HK-2 (cell line): ENCODE data around the gene RIMBP2.

ENCODE experiments used
- DNase-seq: peaks from one replicate; pipeline ENCODE4 v3.0.0-alpha.2; 2018; ENCODE audit not compliant: unreplicated experiment

Gene RIMBP2

DNA sequence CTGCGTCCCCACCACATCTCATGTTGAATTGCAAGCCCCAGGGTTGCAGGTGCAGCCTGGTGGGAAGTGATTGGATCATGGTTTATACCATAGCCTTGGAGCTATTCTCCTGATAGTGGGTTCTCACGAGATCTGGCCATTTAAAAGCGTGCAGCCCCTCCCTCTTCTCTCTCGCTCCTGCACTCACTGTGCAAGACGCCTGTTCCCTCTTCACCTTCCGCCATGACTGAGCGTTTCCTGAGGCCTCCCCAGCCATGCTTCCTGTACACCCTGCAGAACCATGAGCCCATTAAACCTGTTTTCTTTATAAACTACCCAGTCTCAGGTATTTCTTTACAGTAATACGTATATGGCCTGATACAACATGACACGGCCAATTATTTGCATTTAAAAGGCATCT lies 146.6 kb downstream of the RIMBP2 start:
- no peak for DNase-seq

DNA sequence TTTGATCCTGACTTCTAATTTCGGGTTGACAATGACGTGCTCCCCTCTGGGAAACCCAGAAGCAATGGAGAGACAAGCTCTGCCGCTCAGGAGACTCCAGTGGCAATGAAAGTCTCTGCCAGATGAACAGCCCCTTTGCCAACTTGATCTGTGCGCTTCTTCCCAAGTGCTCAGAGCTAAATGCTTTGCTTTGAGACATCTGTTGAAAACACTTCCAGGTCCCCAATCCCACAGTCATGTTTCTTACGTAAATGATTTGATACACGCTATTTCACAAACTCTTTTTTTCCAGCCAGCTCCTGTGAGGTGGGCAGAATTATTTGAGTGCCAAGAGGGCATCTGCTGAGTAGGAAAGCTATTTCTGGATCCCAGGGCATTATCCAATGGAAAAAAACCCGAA lies 147.6 kb downstream of the RIMBP2 start:
- no peak for DNase-seq

DNA sequence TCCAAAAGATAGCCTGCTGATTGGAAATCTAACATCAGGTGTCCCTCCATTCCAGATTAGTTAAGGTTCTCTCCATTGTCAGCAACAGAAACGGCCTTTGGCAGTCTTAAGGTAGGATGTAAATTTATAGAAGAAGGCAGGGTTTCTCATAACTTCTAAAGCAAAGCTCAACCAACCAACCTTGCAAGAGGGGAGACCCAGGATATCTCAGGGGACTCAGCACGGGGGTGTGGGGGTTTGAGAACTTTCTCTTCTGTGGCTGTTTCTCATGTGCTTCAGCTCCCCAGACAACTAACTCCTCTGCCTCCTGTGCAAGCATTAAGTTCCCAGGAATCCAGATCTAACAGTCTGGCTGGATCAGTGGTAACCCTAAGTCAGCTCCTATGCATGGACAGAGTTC lies 148.1 kb downstream of the RIMBP2 start:
- DNase-seq = no peak

DNA sequence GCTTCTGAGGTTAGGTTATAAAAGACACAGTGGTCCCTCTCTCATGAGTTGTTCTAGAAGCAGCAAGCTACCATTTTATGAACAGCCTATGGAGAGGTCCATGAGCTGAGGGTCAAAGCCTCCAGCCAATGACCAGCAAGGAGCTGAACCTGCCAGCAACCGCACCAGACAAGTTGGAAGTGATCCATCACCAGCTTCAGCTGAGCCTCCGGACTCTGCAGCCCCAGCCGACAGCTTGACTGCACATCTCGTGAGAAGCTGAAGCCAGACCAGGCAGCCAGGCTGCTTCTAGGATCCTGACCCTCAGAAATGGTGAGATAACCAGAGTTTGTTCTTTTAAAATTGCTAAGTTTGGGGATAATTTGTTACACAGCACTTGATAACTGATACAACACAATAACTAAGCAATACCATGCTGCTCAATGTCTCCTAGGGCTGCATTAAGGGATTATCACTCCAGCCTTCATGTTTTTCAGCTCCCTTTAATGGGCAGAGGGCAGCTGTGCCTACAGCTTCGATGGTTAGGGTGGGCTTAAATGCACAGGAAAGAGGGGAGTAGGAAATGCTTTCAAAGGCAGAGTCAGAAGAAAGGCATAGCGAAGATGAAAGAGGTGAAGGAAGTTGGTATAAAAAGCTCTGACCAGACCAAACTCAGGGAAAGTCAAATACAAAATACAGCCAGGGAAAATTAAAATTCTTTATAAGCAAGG lies 149.5 kb downstream of the RIMBP2 start:
- DNase-seq = no peak

DNA sequence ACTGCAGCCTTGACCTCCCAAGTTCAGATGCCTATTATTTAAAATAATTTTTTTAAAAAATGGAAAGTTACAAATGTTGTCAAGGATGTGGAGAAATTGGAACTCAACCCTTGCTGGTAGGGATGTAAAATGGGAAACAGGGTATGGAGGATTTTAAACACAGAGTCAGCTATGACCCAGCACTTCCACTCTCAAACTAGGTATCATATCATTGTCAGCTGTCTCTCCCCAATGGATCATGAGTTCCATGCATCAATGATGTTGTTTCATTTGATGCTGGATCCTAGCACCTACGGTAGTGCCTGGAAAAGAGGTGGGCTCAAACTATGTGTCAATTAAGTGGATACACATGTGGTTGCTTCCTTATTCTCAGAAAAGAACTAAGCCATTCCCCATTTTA lies 150.9 kb downstream of the RIMBP2 start:
- DNase-seq = no peak

DNA sequence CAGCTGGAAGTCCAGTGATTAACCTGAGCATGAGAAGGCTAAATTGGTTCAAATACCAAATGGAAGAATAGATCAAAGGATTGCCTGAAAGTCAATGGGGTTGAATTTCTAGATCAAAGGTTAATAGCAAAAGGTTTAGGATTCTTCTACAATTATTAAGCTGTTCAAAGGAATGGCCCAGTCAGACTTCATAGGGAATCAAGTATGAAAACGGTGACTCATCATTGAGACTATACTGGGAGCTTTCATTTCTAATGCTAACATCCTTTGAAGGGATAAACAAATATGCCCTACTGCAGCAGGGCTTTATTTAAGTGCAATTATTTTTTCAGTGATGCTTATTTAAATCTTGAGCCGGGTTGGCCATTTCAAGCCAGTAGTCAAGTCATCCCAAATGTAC lies 152.8 kb downstream of the RIMBP2 start:
- DNase-seq = no peak

DNA sequence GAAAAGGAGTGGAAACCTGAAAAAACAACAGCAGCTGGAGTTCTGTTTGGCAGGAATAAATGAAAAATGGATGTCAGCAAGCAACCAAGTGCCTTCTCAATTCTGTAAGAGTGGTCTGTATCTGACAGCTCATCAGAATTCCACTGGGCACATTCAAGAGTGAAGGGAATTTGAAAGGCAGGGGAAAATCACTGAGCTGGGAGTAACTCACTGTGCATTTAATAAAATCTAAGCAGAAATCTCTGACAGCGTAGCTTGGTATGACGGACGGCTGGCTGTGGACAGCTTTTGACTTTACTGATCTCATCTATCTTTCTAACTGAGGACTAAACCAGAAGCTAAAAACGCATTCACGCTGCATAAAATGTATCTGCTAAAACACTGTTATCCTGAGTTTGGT lies 153.4 kb downstream of the RIMBP2 start:
- no peak for DNase-seq

DNA sequence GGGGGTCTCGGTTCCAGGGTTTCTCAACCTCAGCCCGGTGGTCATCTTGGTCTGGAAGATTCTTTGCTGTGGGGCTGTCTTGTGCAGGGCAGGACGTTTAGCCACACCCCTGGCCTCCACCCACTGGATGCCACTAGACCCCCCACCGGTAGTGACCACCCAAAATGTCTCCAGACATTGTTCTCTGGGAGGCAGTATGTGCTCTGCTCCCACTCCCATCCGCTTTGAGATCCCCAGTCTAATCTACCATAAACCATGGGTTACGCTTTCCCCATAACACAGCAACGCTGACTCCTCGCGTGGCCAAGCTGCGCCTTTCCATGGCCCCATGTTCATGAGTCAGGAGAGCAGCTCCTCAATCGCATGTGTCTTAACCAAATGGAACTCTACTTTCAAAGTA lies 155.8 kb downstream of the RIMBP2 start:
- DNase-seq = no peak

DNA sequence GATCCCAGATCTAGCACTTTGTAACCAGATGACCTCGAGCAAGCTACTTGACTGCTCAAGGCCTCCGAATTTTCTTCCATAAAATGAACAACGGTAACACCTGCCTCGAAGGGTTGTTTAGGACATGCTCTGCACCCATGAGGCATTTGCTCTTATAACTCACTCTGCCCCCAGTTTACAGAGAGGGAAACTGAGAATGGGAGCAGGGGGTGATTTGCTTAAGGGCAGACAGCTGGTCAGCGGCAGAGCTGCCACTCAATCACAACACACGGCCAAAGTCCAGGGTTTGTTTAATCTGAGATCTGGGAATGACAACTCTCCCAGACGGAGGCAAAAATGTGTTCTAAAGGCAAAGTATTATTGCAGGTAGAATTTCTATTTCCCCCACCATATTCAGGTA lies 156.3 kb downstream of the RIMBP2 start:
- DNase-seq = no peak

DNA sequence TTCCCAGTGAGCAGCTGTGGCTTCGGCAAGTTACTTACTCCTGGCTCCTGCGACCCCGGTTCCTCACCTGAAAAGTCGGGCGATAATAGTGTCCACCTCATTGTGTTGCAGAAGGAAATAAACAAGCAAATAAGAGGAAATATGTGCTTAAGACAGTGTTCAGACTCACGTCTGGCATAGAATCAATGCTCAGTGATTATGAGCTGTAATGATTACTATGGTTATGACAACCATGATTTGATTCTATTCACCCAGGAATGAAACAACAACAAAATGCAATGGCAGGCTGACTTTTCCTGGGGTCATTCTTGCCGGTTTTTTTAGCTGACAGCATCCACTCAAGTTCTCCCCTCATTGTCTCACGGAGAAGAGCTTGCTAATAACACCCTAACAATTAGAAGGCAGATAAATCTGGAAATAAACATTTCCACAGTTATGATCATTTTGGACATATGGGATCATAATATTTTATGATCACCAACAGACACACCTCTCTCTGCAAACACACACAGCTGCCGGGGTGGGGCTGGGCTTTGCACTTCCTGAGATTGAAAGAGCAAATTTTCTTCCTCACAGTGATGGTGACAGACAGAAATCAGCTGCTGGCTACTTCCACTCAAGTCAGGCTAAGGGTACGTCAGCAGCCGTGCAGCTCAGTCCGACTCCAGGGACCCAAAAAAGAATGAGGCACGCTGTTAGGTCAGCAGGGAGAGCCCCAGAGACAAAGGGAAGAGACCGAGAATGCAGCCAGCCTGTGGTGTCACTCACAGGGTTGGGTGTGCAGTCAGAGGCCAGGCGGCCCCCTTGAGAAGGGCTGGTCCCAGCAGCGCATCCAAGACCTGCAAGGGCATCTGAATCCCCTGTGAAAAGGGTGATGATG lies 158.0 kb downstream of the RIMBP2 start:
- DNase-seq = no peak

DNA sequence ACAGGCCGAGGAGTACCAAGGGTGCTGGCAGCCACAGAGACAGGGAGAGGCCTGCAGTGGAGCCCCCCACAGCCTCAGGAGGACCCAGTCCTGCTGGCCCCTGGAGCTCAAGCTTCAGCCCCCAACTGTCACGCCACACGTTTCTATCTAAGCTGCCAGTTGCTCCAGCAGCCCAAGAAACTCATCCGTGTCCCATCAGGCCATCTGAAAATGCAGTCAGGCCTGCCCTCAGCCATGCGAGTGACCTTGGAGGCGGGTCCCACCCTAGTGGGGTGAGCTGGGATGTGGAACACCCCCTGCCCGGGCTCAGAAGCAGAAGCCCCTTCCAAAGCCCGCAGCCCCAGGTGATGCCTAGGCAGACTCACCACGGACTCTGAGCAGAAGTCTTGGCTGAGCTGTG lies 158.9 kb downstream of the RIMBP2 start:
- no peak for DNase-seq

DNA sequence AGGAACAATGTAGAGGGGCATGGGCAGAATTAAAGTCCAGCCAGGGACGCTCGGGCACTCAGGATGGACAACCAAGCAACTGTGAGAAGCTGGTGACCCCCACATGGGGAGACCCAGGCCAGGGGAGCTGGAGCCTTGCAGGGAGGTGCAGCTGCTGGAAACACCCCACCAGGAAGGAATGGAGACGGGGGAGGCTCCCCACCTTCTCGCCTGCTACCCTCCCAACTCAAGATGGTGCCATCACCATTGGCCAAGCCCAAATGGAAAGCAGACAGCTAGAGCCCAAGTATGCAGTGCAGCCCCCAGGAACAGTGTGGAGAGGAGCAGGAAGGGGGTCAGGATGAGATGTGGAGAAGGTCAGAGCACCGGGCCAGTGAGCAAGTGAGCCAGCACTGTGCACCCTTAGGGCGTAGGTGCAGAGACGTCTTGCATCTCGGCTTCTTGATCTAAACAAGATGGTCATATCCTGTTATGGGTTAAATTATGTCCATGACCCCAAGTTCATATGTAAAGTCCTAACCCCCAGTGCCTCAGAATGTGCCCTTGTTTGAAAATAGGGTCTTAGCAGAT lies 159.5 kb downstream of the RIMBP2 start:
- no peak for DNase-seq

DNA sequence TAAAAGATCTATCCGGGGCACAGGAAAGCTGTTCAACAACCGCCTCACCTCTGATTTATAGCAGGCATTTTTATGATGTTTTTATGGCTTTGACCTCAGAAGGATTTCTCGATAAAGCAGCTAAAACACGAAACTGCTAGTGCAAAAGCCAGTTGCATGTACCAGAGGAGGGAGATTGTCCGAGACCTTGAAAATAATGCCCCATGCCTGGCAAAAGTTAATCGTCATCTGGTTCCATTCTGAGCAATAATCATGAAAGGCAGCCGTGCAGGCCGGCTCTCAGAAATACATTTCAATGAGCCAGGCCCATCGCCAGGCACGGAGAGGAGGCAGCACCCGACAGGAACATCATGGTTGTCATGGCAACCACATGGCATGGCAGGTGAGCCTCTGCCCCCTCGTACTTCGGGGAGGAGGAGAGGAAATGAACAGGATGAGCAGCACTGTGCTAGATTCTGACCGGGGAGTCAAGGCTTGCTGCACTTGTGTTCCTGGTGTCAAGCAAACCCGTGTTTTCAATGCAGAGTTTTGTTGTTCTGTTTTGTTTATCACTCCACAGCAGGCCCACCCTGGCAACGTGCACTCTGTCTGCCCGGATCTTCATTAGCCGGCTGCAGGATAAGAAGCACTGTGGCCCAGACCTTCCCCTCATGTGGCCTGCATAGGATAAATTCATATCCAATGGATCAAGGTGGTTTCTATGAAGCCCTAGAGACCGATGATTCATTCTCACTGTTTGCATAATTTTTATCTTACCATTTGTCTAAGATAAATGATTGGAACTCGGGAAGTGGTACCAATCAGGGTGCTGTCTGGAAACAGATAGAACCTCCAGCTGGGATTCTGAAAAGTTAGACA lies 160.2 kb downstream of the RIMBP2 start:
- DNase-seq = no peak

DNA sequence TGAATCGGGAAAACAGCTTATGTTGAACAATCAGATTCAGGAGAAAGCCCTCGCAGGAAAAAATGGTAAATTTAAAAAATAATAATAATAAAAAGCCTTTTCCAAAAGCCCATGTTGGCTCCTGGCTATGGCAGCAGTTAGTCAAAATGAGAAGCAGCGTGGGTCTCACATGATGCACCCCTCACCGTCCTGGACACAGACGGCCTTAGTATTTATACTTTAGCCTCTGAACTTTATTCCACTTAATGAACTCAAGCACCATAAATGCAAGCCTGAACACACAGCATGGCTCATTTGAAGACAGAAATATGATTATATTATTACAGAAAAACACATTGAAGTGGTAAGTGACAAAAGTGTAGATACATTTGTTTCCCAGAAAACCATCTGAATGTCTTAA lies 160.9 kb downstream of the RIMBP2 start:
- no peak for DNase-seq

DNA sequence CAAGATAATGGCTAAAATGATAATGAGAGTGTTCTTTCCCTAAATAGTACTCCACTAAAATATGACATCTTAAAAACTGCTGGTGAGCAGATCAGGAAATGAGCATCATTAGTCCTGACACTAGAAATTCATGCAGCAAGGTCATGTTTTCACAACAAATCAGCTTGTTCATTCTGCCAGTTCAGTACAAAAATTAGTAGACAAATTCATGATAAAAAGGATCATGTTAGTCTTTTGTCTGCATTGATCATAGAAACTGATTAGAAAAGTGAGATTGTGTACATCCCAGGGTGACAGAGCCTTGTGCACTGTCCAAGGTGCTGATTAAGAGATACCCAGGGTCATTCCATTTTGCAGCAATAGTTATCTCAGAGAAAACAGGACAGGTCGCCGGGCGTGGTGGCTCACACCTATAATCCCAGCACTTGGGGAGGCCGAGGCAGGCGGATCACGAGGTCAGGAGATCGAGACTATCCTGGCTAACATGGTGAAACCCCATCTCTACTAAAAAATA lies 163.6 kb downstream of the RIMBP2 start:
- DNase-seq = no peak

DNA sequence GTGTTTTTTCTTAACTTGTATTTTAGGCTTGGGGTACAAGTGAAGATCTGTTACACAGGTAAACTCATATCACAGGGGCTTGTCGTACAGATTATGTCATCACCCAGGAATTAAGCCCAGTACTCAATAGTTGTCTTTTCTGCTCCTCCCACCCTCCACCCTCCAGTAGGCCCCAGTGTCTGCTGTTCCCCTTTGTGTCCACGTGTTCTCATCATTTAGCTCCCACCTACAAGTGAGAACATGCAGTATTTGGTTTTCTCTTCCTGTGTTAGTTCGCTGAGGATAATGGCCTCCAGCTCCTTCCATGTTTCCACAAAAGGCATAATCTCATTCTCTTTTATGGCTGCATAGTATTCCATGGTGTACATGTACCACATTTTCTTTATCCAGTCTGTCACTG lies 166.7 kb downstream of the RIMBP2 start:
- no peak for DNase-seq

DNA sequence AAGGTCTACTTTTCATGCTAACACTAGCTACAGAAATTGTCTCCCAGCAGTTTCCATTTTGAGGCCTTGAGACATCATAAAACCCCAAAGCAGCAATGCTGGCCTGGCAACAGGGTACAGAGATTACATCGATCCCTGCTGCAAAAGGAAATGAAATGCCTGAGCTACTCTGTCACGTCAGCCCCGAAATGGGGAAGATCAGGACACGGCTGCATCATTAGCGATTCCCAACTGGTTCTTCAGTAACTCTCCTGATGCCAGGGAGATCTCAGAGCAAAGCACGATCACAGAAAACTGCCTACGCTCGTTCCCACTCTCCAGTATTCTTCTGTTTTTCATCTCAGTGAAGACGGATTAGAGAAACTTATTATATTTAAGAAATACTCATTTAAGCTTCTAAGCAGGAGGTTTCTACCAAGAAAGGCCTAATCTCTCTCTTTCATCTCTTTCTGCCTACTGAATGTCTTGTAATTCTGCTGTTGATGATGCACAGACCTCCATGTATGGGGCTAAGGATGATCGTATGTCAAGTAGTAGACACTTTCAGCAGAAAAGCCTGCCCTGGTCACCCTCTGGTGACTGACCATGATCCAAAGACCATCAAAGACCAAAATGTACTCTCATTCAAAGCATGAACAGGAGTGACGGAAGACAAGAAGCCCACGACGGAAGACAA lies 168.5 kb downstream of the RIMBP2 start:
- DNase-seq = no peak

DNA sequence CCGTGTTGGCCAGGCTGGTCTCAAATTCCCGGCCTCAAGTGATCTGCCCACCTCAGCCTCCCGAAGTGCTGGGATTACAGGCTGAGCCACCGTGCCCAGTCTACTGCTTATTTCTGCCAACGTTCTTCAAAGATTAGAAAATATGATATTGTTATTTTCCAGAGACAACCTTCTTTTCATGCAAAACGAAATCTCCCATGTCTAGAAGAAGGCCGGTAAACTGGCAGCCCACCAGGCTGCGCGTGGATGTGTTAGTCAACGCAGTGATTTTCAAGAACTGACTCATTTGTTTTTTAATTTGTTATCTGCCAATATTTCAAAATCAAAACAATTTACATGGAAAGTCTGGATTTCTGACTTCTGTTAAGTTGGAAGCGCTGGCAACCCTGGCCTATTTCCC lies 169.6 kb downstream of the RIMBP2 start:
- DNase-seq = no peak

DNA sequence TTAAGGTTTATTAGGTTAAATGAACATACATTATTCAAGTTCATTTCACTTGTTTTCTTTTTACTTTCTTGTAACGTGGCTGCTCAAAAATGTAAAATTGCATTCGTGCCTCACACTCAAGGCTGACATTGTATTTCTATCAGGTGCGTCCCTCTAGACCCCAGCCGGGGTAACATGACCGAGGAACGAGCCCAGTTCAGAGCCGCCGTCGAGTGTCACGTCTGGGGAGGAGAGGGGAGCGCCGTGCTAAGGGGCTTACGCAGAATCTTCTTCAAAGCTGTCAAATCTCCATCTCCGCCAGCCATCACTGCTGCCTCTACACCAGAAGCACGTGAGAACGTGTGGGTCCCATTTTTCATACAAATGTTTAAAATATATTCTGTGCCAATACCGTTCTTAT lies 170.6 kb downstream of the RIMBP2 start:
- no peak for DNase-seq

DNA sequence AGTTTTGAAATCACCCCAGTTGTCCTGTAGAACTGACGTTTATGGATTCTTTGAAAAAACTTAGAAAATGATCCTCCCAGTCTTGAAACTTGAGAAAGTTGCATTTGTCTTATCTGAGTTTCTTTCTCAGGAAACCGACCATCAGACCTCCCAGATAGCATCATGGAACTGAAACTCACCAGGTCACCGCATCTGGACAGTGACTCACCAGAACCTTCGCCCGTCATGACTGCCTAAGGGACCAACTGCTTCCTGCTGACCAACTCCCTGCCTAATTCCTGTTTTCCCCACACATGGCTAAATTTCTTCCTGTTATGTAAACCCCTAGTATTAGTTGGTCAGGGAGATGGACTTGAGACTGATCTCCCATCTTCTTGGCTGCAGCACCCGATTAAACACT lies 175.7 kb downstream of the RIMBP2 start:
- DNase-seq = no peak

DNA sequence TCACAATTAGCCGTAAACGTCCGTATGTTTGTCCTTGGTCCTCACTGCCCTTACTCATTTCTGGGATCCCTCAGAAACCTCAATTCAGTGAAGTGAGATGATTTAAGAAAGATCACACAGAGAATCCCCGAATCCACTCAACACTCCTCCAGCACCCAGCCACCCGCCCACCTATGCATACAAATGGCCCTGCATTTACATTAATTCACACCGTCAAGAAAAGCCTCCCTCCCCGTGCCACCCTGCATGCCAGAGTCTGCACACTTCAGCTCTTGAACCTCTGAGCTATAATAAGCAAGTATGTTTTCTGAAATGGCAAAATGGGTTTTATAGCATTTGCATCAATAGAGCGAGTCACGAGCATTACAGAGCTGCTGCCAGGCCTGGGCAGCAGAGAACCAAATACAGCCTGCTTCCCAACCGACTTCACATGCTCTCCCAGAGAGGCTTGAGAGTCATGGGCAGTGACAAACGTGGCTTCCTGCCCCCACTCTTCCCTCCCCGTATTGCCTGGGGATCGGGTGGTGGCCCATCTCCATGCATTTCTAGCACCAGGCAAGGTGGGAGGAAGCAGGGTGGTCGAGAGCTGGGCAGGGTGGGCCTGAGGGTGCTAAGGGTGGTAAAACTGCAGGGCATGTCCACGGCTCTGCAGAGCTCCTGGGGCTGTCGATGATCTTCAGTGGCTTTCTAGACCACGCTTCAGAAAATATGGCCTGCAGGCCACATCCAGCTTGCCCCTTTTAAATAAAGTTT lies 177.6 kb downstream of the RIMBP2 start:
- no peak for DNase-seq
